DMS53 treated with DMSO at 0.1 percent for 48 hours (cell line): ENCODE measurements around the gene SDE2.
A peak's percentile ranks its signal among the peaks of the same experiment; 100 is the strongest.

ENCODE experiments used
- DNase-seq: peaks from one replicate; lab custom pipeline; 2025; ENCODE audit not compliant: unreplicated experiment; lab: John Stamatoyannopoulos, UW

SDE2 gene

DNA sequence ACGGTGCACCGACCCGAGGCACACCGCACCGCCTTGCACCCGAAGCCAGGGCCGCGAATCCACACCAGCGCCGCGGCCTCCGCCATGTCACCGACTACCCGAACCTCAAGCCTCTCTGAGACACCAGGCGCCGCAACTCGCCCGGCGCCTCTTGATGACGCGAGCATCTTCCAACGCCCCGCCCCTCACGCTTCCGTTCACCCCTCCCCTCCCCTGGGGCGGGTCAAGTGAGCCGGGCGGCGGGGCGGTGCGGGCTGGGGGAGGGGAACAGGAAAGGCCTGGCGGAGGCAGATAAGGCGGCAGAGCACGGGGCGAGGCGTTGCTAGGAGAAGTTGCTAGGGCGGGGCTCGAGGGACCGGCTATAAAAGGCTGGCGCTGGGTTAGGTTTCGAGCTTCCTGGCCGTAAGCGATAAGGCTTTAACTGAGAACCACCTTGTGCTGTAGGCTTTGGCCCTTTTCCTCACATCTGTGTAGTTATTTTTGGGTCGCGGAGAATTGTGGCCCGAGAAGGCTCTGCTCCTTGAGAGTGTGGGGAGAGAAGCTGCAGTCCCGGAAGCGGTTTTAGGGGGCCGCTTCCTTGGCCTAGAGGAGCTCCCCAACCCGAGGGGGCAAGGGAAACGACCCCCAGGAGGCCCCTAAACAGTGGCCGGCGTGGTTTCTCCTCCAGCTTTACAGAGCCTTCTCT, at the start of gene SDE2:
Gene SDE2 (minus strand): TSS at position 117 of the 685 bp plus-strand sequence. CDS start 31 bp downstream, at position 86.
- DNase-seq = peak; percentile 95

DNA sequence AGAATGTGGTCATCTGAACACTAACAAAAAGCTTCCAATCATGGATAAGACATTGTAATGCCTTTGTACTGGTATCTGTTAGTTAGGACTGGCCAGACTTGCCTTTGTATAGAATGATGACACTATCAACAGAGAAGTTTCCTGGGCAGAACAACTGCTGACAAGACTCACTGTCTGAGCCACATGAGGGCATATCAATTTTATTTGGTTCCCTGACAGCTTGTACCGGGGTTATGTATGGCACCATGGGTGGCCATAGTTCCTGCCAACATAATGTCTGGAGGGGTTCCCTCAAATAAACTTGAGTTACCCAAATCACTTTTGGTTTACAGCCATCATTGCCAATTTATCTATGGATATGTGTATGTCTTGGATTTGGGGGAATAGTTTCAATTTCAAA, 49.7 kb upstream of the SDE2 start:
- no peak for DNase-seq

DNA sequence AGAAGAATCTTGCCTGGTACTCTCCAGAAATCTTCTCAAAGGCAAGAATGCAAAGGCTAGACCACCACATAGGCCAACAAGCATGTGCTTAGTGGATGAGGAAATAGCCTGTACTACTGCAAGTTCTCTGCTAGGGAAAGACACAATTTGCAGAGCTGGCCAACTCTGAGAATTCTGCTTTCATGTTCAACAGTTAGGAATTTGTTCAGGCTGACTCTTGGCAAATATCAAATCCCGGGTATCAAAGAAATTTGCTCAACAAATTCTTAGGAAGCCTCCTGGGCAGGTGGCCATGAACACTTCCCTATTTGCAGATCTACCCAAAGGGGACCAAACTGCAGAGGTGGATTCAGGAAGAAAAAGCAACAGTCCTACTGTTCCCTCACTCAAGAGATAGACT, 48.4 kb upstream of the SDE2 start:
- no peak for DNase-seq

DNA sequence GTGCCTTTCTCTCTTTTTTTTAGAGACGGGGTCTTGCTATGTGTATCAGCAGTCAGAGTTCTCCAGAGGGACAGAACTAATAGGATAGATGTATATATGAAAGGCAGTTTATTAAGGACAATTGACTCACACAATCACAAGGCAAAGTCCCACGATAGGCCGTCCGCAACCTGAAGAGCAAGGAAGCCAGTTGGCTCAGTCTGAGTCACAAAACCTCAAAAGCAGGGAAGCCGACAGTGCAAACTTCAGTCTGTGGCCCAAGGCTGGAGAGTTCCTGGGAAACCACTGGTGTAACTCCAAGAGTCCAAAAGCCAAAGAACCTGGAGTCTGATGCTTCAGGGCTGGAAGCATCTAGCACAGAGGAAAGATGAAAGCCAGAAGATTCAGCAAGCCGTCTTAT, 47.1 kb upstream of the SDE2 start:
- DNase-seq = no peak

DNA sequence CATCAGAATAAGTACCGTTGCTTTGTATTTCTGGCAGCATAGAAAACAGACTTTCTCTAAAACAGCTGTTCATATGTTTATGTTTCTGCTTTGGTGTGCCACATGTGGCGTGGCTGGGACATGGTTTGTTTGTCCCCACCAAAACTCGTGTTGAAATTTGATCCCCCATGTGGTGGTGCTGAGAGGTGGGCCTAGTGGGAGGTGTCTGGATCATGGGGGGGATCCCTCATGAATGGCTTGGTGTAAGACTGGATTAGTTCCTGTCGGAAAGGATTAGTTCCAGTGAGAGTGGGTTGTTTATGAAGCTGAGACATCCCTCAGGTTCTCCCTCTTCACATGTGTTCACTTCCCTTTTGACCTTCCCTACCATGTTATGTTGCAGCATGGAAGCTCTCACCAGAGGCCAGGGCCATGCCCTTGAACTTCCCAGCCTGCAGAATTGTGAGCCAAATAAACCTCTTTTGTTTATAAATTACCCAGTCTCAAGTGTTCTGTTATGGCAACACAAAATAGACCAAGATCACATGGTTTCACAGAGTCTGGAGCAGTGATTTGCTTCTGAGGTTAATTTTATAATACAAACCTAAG, 45.5 kb upstream of the SDE2 start:
- no peak for DNase-seq

DNA sequence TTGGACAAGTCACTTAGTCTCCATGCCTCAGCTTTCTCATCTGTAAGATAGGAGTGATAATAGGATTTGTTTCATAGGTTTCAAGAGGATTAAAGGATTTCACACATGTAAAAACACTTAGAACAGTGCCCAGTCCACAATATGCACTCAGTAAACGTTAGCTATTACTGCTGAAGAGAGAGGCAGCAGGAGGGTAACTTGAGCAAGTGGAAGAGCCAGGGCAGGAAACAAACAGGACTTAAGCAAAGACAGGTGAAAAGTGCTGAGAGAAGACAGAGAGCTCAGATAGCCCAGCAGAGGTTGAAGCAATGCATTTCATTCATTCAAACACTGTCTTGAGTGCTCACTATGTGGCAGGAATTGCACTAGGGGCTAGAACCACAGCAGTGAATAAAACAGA, 42.3 kb upstream of the SDE2 start:
- DNase-seq = no peak

DNA sequence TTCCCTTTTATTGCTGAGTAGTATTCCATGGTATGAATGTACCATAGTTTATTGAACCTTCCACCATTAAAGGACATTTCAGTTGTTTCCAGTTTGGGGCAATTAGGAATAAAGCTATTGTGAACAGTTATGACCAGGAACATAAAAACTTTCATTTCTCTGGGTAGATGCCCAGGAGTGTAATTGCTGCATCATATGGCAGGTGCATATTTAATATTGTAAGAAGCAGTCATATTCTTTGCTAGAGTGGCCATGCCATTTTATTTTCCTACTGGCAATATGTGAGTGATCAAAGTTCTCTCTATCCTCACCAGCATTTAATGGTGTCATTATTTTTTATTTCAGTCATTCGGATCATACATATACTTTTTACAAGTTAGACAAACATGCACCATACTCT, 39.5 kb upstream of the SDE2 start:
- no peak for DNase-seq

DNA sequence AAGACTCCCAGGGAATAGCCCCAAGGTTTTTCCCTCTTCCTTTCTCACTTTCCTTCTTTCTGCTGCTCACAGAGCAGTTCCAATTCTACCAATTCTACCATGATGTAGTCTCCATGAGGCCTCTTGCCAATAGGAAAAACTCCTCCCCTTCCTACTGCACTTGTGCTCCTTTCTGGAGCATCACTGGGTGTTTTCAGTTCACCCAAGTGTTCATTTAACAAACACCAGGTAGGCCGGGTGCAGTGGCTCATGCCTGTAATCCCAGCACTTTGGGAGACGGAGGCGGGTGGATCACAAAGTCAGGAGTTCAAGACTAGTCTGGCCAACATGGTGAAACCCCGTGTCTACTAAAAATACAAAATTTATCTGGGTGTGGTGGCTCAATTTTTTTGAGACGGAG, 36.8 kb upstream of the SDE2 start:
- DNase-seq = no peak

DNA sequence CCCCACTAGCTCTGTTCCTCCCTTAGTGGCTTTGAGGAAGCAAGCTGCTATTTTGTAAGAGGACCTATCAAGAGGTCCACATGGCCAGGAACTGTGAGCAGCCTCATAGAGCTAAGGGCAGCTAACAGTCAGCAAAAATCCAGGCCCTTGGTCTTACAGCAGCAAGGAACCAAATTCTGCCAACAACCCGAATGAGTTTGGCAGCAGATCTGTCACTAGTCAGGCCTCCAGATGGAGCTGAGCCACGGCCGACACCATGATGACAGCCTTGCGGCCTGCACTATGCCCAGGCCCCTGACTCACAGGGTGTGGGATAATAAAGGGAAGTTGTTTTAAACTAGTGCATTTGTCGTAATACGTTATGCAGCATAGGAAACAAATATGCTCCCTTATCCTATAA, 35.3 kb upstream of the SDE2 start:
- DNase-seq = no peak

DNA sequence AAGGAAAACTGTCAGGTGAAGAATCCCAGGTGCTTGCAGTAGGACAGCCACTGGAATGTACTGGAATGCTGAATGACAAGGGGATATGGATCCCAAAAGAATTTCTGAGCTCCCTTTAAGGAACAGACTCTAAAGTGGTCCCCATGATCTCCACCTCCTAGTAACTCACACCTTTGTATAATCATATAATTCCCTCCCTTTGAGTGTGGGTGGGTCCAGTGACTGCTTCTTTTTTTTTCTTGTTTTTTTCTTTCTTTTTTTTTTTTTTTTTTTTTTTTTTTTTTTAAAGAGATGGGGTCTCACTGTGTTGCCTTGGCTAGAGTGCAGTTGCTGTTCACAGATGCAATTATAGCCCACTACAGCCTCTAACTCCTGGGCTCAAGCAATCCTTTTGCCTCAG, 34.8 kb upstream of the SDE2 start:
- DNase-seq = no peak

DNA sequence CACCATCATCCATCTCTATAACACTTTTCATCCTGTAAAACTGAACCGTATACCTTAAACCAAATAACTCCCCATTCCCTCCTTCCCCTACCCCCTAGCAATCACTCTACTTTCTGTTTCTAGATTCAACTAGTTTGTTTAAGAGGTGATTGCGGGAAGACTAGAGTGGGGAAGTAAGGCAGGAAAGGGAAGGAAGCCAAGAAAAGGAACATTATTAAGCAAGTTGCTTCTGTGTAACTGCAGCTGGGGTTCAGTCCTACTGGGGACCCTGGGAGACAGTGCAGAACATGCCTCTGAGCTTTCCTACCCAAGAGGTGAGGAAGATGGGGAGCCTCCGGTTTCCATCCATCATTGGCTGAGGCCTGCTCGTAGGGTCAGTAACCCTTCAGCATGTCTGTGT, 34.4 kb upstream of the SDE2 start:
- DNase-seq = no peak

DNA sequence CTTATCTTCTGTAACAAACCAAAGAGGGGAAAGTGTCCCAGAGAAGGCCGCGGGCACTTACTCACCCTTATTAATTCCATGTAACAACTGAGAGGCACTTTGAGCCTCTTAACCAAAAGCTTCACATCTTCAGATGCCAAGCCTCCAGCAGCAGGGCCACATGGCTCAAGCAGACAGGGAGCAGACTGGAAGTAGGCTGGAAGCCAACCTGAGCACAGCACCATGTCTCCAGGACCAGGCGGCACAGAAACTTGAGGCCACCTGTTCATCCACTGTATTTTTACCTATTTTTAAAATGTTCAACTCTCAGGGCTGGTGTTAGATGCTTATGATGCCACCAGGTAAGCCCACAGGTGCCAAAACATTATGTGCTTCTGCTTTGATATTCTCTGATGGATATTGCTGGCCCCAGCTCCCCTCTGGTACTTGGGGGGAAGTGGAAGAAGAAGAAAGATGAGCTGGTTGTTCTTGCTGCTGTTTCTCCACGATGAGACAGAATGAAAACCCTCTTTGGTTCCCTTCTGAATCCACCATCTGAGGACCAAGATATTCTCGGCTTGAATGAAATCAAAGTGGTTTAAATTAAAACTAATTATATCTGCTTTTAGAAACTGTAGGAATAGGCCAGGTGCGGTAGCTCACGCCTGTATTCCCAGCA, 30.6 kb upstream of the SDE2 start:
- no peak for DNase-seq

DNA sequence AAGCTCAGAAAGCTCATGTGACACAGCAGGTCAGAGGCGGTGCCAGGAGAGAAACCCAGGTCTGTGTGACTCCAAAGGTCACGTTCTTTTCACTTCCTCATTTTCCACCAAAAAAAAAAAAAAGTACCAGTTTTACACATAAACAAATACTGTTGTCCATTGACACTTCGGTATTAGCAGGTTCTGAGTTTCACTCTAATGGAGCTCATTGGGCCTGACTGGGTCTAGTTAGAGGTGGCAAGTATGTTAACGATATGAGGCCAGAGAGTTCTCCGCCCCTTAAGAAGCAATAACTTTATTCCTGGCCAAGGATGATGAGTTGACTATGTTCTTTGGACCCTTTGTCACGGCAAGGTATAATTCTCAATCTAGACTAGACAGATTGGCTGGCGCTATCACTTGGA, 30.0 kb upstream of the SDE2 start:
- no peak for DNase-seq

DNA sequence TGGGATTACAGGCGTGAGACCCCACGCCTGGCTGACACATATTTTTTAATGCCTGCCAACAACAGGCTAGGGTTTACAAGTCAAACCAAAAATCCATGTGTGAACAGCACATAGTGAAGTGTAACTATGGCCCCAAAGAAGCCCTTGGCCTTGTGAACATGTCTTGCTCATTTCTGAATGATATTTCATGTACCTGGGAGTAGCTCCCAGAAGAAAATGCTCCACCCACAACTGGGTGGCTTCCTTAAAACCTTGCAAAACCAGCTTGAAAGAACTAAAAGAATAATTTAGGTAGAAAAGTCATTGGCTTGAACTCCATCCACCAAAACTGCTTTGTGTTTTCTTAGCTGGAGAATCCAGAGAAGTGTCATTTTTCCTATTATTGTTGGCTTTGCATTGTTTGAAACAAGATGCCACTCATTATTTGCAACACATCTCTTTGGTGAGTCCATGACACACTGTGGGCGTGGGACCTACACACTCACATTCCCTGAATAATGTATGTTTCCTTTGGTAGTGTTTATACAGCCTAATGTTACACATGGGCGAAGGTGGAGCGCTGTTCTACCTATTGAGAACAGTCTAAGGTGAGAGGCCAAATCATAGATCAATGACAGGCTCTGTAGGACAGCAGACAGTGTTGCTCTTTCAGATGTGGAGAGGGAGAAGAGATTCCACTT, 28.5 kb upstream of the SDE2 start:
- no peak for DNase-seq

DNA sequence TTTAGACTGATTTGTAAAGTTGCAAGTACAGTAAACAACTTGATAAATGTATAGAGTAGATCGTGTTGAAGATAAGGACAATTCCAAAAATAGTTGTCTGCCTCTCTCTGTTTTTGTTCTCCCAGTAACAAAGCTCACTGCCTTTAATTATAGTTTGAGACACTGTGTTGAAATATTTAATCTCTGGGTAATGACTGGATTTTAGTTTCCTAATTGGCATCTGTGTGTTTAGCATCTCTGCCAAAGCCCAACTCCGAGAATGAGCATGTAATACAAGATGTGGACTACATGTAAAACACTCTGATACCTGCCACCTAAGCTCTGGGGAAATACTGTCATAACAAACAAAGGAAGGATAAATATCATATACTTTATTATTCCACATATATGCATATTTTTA, 27.7 kb upstream of the SDE2 start:
- no peak for DNase-seq

DNA sequence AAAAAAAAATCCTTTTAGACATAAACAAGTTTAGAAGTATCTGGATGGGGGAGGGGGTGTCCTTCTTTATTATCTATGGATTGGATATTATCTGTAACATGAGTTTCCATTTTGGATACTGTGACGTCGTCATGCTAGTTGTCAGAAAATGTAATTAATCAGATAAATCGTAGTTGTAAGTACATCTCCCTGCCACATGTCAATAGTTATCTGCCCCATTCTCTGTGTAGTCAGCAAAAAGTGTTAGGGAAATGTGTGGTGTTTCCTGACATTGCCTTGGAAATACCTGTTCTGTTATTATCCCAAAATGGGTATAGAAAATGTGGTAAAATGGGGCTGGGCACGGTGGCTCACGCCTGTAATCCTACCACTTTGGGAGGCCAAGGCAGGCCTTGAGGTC, 24.6 kb upstream of the SDE2 start:
- DNase-seq = no peak

DNA sequence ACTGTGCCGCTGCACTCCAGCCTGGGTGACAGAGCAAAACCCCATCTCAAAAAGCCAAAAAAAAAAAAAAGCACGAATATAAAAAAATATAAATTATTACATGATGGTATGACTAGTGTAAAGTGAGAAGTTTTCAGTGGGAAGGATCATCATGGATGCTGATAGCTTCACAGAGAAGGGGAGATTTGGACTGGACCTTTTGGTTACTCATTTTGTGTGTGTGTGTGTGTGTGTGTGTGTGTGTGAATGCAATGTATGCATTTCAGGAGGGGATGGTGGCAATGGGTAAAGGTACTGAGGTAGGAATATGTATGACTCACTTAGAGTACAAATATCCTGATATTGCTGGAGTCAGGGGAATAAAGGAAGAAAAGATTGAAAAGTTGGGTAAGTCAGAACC, 22.7 kb upstream of the SDE2 start:
- DNase-seq = no peak

DNA sequence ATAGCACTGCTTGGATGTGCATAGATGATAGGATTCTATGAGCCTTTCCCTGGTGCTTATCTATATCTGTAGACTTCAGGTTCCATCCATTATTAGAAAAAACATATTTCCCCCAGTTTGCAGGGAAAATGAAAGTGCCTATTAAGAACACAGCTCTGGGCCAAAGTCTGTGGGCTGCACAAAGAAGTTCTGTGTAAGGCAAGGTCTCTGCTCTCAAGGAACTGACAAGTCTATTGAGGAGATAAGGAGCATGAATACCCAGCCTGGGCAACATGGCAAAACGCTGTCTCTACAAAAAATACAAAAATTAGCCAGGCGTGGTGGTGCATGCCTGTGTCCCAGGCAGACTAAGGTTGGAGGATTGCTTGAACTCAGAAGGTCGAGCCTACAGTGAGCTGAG, 22.3 kb upstream of the SDE2 start:
- DNase-seq = no peak

DNA sequence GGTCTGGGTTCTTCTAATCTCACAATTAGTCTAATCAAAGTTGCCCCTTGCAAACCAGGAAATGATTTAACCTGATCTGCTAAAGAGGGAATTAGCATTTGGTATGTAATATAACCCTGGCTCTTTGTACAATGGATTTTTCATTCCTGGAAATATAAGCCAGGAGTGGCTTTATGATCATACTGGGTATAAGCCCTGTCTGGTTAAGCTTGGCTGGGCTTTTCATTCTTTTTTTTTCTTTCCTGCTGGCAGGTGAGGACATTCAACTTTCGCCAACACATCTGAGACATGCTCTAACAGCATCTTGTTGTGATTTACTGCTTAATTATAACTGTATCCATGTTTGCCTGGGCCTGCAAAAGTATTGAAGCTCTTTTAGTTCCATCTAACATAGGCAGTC, 20.4 kb upstream of the SDE2 start:
- no peak for DNase-seq

DNA sequence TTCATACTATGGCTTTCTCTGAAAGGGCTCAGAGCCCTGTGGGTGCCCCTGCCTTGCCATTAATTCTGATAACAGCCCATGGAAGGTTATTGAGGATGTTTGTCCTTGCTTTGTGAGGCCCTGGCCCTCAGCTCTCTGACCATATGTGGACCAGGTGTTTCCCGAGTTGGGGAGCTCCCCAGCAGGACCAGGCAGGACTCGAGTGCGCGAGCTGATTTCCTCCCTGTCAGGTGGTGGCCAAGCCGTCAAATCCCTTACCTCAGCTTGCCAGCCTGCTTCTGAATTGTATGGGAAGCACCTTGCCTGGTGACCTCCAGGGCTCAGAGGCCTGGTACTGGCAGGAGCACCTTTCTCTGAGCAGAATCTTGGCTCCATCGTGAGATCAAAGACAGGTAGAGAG, 17.9 kb upstream of the SDE2 start:
- DNase-seq = no peak

DNA sequence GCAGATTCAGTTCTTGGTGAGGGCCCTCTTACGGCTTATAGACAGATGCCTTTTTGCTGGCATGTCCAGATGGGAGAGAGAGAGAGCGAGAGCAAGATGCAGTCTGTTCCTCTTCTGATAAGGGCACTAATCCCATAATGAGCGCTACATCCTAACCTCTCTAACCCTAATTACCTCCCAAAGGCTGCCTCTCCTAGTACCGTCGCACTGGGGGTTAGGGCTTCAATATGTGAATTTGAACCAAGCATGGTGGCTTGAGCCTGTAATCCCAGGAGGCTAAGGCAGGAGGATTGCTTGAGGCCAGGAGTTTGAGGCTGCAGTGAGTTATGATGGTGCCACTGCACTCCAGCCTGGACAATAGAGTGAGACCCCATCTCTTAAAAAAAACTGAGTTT, 10.5 kb upstream of the SDE2 start:
- DNase-seq = no peak
